Trophoblast cell (in vitro differentiated cells and primary cell): Measurements from ENCODE around the gene NME1.
"Not testable (repeated sequence)": the region's sequence is repeated elsewhere in the genome, so short reads cannot be mapped to it uniquely, and the experiment has no call there.

Experiments used
- DNase-seq, 2 donors: peaks; one replicate each; pipeline ENCODE4 v3.0.0-alpha.2; 2016
- H2AFZ ChIP-seq: 2 replicates; pipeline ENCODE4 v1.6.1; 2013; ENCODE audit warnings: low read length, moderate library complexity, mild to moderate bottlenecking; ENCODE audit not compliant: insufficient read depth, poor library complexity
- H2AK5ac ChIP-seq: 2 replicates; pipeline ENCODE4 v1.6.1; 2013; ENCODE audit warnings: mild to moderate bottlenecking, low read length
- H2BK120ac ChIP-seq: 2 replicates; pipeline ENCODE4 v1.6.1; 2013; ENCODE audit warnings: low read length, mild to moderate bottlenecking, moderate library complexity; ENCODE audit not compliant: insufficient read depth, poor library complexity
- H2BK12ac ChIP-seq: 2 replicates; pipeline ENCODE4 v1.6.1; 2013; ENCODE audit warnings: mild to moderate bottlenecking, low read length, moderate library complexity
- H2BK5ac ChIP-seq: 2 replicates; pipeline ENCODE4 v1.6.1; 2013; ENCODE audit warnings: low read length, low read depth, moderate library complexity, mild to moderate bottlenecking; ENCODE audit not compliant: poor library complexity
- H3K14ac ChIP-seq: 2 replicates; pipeline ENCODE4 v1.6.1; 2013; ENCODE audit warnings: mild to moderate bottlenecking, low read length
- H3K18ac ChIP-seq: 2 replicates; pipeline ENCODE4 v1.6.1; 2013; ENCODE audit warnings: mild to moderate bottlenecking, low read length
- H3K23ac ChIP-seq: 2 replicates; pipeline ENCODE4 v1.6.1; 2013; ENCODE audit warnings: low read length
- H3K27ac ChIP-seq: 2 replicates; pipeline ENCODE4 v1.5.1; 2013; ENCODE audit warnings: low read depth, mild to moderate bottlenecking, inconsistent platforms, low read length, moderate library complexity
- H3K27me3 ChIP-seq: 2 replicates; pipeline ENCODE4 v1.6.1; 2013; ENCODE audit warnings: inconsistent platforms, mild to moderate bottlenecking, low read length, moderate library complexity; ENCODE audit not compliant: insufficient read depth
- H3K36me3 ChIP-seq, 2 experiments: 1 replicate in 1 of 2; 2 replicates in 1 of 2; pipeline ENCODE4 v1.6.1; 2013; ENCODE audit warnings: low read length in 2 of 2, mild to moderate bottlenecking in 2 of 2, moderate library complexity in 1 of 2; ENCODE audit not compliant: insufficient read depth in 2 of 2, control insufficient read depth in 1 of 2
- H3K4ac ChIP-seq: 2 replicates; pipeline ENCODE4 v1.6.1; 2013; ENCODE audit warnings: low read depth, mild to moderate bottlenecking, low read length, moderate library complexity
- H3K4me1 ChIP-seq, 2 experiments: 1 replicate in 1 of 2; 2 replicates in 1 of 2; pipeline ENCODE4 v1.6.1; 2013; ENCODE audit warnings: low read length in 2 of 2, mild to moderate bottlenecking in 2 of 2, moderate library complexity in 1 of 2; ENCODE audit not compliant: insufficient read depth in 2 of 2, control insufficient read depth in 1 of 2
- H3K4me2 ChIP-seq: 2 replicates; pipeline ENCODE4 v1.6.1; 2013; ENCODE audit warnings: inconsistent platforms, mild to moderate bottlenecking, low read length, moderate library complexity
- H3K4me3 ChIP-seq: 2 replicates; pipeline ENCODE4 v1.5.1; 2013; ENCODE audit warnings: mild to moderate bottlenecking, low read depth, low read length, inconsistent platforms
- H3K79me1 ChIP-seq: one replicate; pipeline ENCODE4 v1.6.1; 2013; ENCODE audit warnings: low read length
- H3K79me2 ChIP-seq: 2 replicates; pipeline ENCODE4 v1.6.1; 2013; ENCODE audit warnings: low read length, mild to moderate bottlenecking; ENCODE audit not compliant: control insufficient read depth, insufficient read depth, poor library complexity
- H3K9ac ChIP-seq: 2 replicates; pipeline ENCODE4 v1.6.1; 2013; ENCODE audit warnings: mild to moderate bottlenecking, low read length
- H3K9me3 ChIP-seq: 2 replicates; pipeline ENCODE4 v1.6.1; 2013; ENCODE audit warnings: low read depth, mild to moderate bottlenecking, control low read depth, inconsistent platforms, low read length; ENCODE audit not compliant: insufficient read depth
- H4K12ac ChIP-seq: 2 replicates; pipeline ENCODE4 v1.6.1; 2013; ENCODE audit warnings: low read depth, mild to moderate bottlenecking, low read length, moderate library complexity
- H4K8ac ChIP-seq: 2 replicates; pipeline ENCODE4 v1.6.1; 2013; ENCODE audit warnings: low read depth, mild to moderate bottlenecking, low read length, moderate library complexity
- H4K91ac ChIP-seq: one replicate; pipeline ENCODE4 v1.6.1; 2013; ENCODE audit warnings: low read depth, mild to moderate bottlenecking, low read length, moderate library complexity
- WGBS: extraction: QIAGEN DNeasy Blood & Tissue Kit; methylation state at CpG from one replicate; pipeline ENCODE4 v1.1.7; 2013; ENCODE audit warnings: missing lambda C conversion rate; ENCODE audit not compliant: insufficient read length, insufficient coverage; ENCODE audit errors: extremely low coverage; 5-methylcytosine and 5-hydroxymethylcytosine counted together

The NME1 gene

DNA sequence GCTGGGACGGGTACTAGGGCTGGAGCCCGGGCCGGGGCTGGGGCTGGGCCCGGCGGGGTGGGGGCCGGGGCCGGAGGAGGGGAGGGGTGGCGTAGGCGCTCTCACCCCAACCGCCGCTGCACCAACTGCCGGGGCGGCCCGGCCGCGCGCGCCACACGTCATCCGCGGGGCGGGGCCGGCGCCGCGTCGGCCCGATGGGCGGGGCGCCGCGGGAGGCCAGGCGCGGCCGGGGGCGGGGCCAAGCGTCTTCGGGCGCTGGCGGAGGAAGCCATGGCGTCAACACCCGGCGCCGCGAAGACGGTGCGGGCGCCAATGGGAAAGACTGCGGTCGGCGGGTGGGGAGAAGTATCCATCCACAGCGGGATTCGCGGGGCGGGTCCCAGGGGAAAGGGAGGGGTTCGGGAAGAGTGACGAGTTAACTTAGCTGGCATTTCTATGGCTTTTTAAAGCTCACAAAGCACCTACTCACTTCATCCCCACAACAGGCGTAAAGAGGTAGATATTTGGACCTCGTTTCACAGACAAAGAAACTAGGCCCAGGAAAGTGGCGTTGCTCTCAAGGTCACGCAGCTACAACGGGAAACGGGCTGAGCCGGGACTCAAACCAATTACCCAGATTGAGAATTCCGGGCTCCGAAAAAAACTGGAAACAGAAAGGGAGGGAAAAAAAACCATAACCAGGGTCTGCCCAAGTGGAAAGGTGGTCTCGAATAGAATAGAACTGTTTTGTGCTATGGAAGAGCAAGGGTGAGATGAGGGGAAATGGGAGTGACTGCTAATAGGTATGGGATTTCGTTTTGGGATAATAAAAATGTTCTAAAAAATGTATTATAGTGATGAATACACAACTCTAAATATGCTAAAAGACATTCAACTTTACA, 32.4 kb upstream of the NME1 start, which contains the start of gene SPAG9:
SPAG9 (minus strand) TSS at position 130 of the 881 bp plus-strand sequence. CDS start 212 bp downstream, outside the sequence.
- peak within 1 kb of the TSS; percentile 77 for H4K91ac ChIP-seq
- H3K27me3 ChIP-seq = no peaks in the 10 kb centered on the region
- H4K12ac ChIP-seq = peak within 1 kb of the TSS; percentile 70
- DNase-seq = peak; percentile 97 to 98
- peaks cover 17% of the 10 kb centered on the region for H3K79me2 ChIP-seq
- no peak within 1 kb of the TSS for H3K23ac ChIP-seq
- H2AFZ ChIP-seq = peak within 1 kb of the TSS; percentile 39
- peak within 1 kb of the TSS; percentile 76 for H3K9ac ChIP-seq
- H3K4me1 ChIP-seq = peaks cover 3 to 12% of the 10 kb centered on the region in 2 experiments
- H3K27ac ChIP-seq = peak within 1 kb of the TSS; percentile 90
- H2BK120ac ChIP-seq = peak within 1 kb of the TSS; percentile 89
- H3K9me3 ChIP-seq = no peaks in the 10 kb centered on the region
- H2BK12ac ChIP-seq = peak within 1 kb of the TSS; percentile 27
- no CpG with 5 or more reads among the region's 68 CpGs for WGBS
- H3K36me3 ChIP-seq = no peaks in the 10 kb centered on the region
- peak within 1 kb of the TSS; percentile 87 for H4K8ac ChIP-seq
- peak within 1 kb of the TSS; percentile 95 for H3K4me3 ChIP-seq
- peak within 1 kb of the TSS; percentile 77 for H3K4me2 ChIP-seq
- H3K14ac ChIP-seq = peak within 1 kb of the TSS; percentile 85
- no peak within 1 kb of the TSS for H2AK5ac ChIP-seq
- H3K4ac ChIP-seq = peak within 1 kb of the TSS; percentile 71
- H3K79me1 ChIP-seq = peaks cover 15% of the 10 kb centered on the region
- peak within 1 kb of the TSS; percentile 87 for H3K18ac ChIP-seq
- H2BK5ac ChIP-seq = peak within 1 kb of the TSS; percentile 92

GRCh38 chr17:51121620-51122472, 31.5 kb upstream of the NME1 start:
- H4K91ac ChIP-seq = peak overlapping the region; percentile 69

GRCh38 chr17:51122473-51123115, 30.8 kb upstream of the NME1 start:
- peak overlapping the region; percentile 69 for H4K91ac ChIP-seq
- peaks cover 17% of the 10 kb centered on the region for H3K79me2 ChIP-seq
- not testable (repeated sequence) for H3K27me3 ChIP-seq, H3K4ac ChIP-seq, H3K14ac ChIP-seq, H3K4me3 ChIP-seq, H3K9me3 ChIP-seq, H4K12ac ChIP-seq, H2BK120ac ChIP-seq, H3K18ac ChIP-seq, H2AFZ ChIP-seq, H3K36me3 ChIP-seq, H3K9ac ChIP-seq, H4K8ac ChIP-seq, H2AK5ac ChIP-seq, H3K27ac ChIP-seq, H2BK12ac ChIP-seq, H2BK5ac ChIP-seq, H3K23ac ChIP-seq, DNase-seq
- H3K79me1 ChIP-seq = peaks cover 15% of the 10 kb centered on the region
- WGBS = no CpG with 5 or more reads among the region's 10 CpGs
- peak overlapping the region; percentile 70 for H3K4me2 ChIP-seq
- peaks cover 3 to 12% of the 10 kb centered on the region in 2 experiments for H3K4me1 ChIP-seq

More at GRCh38 chr17:51121620-51122472, 31.5 kb upstream of the NME1 start:
- Histone ChIP-seq H4K12ac (peak overlapping the region; percentile 1), H2AFZ (peak overlapping the region; percentile 20), H3K4me1 (peaks cover 3 to 12% of the 10 kb centered on the region in 2 experiments), H3K23ac (no peak overlapping the region), H3K9me3 (no peaks in the 10 kb centered on the region), H4K8ac (peak overlapping the region; percentile 67), H3K79me1 (peaks cover 15% of the 10 kb centered on the region), H3K4ac (no peak overlapping the region), H2BK120ac (peak overlapping the region; percentile 29), H2AK5ac (no peak overlapping the region), H3K27ac (peak overlapping the region; percentile 68), H3K4me2 (peak overlapping the region; percentile 70), H2BK5ac (peak overlapping the region; percentile 62), H3K4me3 (peak overlapping the region; percentile 38), H3K36me3 (no peaks in the 10 kb centered on the region), H3K79me2 (peaks cover 17% of the 10 kb centered on the region), H2BK12ac (peak overlapping the region; percentile 26), H3K9ac (peak overlapping the region; percentile 61), H3K14ac (peak overlapping the region; percentile 16), H3K27me3 (no peaks in the 10 kb centered on the region), H3K18ac (peak overlapping the region; percentile 61)
- DNase-seq = peak; percentile 100
- no CpG with 5 or more reads among the region's 23 CpGs for WGBS
